Stimulated activated CD4-positive, alpha-beta T cell treated with anti-CD3 and anti-CD28 coated beads, Interleukin-4, amount 100 ng/mL, for 1 hour (primary cell): ENCODE results near the gene ANKS4B.
A peak's percentile ranks its signal among the peaks of the same experiment; 100 is the strongest.
"Not testable (repeated sequence)": the region's sequence is repeated elsewhere in the genome, so short reads cannot be mapped to it uniquely, and the experiment has no call there.

Experiments used
- DNase-seq: peaks from one replicate; pipeline ENCODE4 v3.0.0-alpha.2; 2020

ANKS4B gene

DNA sequence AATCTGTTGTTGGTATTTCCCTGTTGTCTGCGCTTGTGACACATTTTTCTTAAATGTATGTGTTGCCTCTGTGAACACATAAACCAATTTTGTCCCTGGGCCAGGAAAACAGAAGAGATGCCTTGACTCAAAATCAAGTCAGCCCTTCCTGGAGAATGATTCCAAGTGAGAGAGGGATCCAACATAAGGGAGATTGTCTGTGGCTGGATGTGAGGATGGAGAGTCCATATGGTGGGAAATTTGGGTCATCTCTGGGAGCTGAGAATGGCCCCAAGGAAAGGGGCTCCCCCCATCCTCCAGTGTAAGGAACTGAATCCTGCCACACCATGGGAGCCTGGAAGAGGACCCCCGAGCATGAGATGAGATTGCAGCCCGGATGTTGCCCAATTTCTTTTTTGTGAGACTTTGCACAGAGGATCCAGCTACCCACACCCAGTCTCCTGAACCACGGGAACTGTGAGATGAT is 31.1 kb downstream of the ANKS4B start:
- no peak for DNase-seq

DNA sequence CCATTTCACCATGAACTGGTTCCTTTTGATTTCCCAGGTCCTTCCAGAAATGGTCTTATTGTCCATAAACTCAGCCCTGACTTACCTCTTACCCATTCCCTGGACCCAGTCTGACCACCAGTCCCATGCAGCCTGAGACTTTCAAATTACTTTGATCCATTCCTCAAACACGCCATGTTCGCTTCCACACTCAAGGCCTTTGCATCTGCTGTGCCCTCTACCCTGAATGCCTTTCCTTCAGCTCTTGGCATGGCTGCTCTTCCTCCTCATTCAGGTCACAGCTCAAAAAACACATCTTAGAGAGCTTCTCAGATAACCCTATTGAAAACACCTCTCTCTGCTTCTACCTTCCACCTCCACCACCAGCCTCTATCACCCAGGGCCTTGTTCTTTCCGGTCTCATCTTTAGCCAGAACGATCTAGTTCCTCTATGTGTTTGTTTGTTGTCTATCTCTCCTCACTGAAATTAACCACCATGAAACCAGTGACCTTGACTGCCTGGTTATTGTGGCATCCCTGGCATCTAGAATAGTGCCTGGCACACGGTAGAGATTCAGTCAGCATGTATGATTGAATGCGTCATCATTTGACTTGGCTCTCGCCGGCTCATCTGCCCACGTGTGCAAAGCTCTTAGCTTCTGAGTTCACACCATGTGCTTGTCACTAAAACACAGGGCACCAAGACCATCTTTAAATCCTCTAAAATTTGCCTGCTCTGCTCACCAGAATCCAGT is 31.8 kb downstream of the ANKS4B start:
- DNase-seq: no peak

DNA sequence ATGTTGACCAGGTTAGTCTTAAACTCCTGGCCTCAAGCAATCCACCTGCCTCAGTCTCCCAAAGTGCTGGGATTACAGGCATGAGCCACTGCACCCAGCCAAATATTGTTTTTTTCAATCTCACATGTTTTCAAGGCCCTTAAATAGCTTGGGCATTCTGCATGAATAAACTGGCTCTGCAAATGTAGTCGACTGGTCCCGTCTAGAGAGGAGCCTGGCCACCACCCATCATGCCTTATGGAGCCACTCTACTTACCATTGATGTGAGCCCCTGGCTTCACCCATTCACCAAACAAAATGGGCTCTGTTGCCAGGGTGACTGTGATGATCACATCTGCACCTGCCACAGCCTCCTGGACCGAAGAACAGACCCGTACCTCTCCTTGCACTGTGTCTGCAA is 33.8 kb downstream of the ANKS4B start:
- DNase-seq: no peak

DNA sequence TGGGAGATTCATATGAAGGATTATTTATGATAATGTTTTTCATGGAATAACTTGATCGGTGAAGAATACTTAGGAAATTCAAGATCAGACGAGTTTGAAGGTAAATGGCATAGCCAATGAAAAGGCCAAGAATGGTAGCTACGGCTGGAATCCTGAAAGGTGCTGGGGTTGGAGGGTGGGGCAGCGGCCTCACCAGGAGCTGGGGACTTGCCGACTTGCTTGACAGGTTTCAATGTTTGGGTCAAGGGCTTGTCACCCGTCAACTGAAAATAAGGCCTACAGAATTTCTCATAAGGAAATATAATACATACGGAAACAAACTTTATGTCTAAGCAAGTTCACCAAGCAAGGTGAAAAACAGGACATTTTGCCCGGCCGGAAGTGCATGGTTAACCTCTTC is 34.7 kb downstream of the ANKS4B start:
- no peak for DNase-seq

DNA sequence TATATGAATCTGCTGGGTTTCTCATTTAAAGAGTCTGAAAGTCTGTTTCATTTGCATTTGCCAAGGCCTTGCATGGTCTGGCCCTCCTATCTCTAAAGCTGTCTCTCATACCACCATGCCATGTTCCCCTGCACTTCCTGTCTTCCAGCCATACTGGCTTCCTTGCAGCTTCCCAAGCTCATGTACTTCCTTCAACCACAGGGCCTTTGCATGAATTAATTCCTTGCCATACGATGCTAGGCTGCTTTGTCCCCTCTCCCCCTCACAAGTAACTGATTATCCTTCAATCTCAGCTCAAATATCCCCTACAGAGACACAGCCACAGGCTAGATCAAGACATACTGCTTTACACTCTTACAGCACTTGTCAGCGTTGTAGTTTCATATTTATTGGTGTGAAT is 38.8 kb downstream of the ANKS4B start:
- DNase-seq: no peak

DNA sequence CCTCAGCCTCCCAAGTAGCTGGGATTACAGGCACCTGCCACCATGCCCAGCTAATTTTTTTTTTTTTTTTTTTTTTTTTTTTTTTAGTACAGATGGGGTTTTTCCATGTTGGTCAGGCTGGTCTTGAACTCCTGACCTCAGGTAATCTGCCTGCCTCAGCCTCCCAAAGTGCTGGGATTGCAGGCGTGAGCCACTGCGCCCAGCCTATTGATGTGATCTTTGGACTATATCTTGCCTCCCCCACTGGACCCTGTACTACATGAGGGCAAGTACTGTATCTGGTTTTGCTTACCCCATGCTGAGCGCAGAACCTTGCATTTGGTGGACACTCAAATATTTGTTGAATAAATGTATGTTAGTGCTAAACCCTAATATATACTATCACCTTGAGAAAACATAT is 39.3 kb downstream of the ANKS4B start:
- not testable (repeated sequence) for DNase-seq

DNA sequence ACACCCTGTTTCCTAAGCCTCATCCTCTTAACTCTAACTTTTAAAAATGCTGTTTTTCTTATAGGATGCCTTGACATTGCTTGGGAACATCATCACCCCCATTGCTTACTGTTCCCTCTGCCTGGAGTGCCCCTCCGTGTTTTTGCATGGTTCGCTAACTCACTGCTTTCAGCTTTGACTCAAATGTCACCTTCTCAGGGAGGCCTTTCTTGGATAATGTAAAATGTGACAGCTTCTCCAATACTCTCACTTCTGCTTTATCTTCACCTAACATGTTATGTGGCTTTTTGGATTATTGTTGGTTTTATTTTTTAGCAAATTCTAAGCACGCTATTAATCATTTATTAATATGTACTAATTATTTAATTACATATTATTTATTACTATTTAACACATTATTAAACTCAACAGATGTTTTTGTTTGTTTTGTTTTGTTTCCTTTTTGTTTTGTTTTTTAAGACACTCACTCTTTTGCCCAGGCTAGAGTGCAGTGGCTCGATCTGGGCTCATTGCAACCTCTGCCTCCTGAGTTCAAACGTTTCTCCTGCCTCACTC is 40.8 kb downstream of the ANKS4B start:
- DNase-seq: no peak

DNA sequence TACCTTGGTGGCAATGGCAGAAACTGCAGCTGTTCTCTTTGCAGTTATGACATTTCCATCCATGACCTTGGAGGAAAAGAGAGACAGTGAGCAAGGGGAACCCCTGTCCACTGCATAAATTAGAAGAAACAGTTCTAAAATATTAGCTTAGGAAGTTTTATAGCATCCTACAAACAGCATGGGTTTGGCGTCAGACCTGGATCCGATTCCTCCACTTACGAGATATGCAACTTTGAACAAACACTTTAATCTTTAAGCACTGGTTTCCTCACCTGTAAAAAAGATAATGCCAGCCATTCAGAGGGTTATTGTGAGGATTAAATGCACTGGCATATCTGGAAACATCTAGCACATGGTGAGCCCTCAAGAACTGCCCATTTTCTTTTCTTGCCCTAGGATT is 42.0 kb downstream of the ANKS4B start:
- DNase-seq: no peak

DNA sequence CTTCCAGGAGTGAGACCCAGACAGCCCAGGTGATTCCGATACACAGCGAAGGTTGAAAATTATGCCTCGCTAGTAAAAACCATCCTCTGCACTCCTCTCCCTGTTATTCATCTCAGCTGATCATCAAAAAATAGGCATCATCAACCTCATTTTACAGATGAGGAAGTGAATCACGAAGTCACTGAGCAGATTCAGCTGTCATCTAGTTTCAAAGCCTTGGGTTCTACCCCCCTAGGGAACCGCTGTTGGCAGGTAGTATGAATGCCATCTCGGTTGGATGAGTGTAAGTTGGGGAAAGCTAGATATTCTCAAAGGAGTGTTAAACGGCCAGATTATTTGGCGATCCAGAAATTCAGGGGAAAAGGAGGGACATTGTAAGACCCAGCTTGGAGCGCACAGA is 42.6 kb downstream of the ANKS4B start:
- DNase-seq: no peak

DNA sequence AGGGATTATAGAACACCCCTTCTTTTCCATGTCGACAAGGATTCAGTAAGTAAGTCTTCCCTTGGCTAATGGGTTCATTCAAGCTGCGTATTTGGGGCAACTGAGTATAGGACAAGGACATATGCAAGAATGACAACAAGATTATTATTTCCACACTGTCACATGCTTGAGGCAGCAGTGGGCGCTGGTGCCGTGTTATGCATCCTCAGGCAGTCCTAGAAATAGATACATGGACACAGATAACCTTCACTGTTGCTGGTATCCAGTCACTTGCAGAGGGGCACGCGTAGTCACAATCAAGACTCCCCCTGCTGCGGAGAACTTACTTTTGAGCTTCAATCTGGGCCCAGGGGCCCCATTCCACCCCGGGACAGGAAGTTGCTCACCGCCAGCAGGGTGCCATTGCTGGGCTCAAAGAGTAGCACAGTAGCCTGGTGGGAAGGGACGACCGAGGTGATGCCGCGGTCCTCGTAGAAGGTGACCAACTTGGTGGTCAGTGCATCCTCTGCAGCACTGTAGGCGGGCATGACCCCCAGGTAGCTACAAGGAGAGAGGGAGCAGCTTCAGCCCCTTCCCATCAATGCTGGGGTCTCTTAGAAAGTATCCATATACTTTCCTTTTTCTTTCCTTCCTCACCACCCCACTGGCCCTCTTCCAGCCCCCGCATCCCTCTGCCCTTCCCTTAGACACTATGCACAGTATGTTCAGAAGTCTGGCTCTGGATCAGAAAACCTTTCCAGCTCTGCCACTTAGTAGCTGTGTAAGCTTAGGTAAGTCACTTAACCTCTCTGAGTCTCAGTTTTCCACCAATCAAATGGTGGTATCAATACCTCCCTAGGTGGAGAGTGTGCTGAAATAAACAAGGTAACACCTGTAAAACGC is 43.8 kb downstream of the ANKS4B start:
- no peak for DNase-seq

DNA sequence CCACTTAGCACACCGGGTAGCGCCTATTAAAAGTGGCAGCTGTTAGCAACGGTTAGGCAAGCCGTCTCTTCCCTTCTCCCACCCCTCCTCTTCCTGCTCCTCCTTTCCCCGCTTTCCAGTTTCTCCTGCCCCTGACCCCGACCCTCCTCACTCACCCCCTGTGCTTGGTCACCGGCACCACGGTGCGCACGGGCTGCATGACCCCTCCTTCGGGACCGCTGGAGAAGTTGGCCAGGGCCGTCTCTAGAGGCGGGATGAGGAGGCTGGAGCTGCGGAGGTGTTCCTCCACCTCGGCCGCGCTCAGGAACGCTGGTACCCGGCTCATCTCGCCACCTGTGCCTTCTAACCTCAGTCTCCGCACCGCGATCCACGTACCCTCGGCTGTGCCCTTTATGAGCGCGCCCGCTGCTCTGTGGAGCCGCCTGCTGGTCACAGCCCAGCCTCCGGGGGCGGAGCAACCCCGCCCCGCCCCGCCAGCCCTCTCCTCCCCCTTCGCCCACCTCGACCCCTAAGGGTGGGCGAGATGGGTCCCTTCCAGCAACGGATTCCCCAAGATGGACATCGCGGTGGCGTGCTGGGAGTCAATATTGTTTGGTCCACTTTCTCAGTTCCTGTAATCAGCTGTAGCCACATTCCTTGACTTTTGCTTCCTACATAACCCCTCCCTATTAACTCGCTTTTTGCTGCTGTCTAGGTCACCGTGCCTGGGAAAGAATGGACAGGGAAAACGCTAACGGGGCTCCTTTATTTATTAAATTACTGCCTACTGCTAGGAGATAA is 44.6 kb downstream of the ANKS4B start, which contains the start of gene CRYM:
Gene CRYM, minus strand, starts transcription at position 364 of the 780 bp plus-strand sequence. Its CDS starts 39 bp downstream, at position 325.
- DNase-seq: peak; percentile 58

DNA sequence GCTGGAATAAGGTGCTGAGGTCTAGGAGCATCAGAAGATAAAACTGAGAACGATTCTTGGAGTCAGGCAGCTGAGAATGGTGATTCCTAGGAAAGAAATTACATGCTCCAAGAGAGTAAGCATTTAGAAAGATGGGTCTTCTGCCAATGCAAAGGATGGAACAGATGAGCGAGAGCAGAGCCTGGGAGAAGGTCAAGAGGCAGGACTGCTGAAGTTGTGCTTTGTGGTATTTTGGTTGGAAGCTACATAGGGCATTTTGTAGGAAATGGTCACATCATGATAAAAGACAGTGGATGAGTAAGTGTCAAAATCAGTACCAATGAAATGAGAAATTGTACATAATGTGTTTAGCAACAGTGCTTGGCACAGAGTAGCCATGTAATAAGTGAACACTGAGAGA is 46.0 kb downstream of the ANKS4B start:
- DNase-seq: no peak

DNA sequence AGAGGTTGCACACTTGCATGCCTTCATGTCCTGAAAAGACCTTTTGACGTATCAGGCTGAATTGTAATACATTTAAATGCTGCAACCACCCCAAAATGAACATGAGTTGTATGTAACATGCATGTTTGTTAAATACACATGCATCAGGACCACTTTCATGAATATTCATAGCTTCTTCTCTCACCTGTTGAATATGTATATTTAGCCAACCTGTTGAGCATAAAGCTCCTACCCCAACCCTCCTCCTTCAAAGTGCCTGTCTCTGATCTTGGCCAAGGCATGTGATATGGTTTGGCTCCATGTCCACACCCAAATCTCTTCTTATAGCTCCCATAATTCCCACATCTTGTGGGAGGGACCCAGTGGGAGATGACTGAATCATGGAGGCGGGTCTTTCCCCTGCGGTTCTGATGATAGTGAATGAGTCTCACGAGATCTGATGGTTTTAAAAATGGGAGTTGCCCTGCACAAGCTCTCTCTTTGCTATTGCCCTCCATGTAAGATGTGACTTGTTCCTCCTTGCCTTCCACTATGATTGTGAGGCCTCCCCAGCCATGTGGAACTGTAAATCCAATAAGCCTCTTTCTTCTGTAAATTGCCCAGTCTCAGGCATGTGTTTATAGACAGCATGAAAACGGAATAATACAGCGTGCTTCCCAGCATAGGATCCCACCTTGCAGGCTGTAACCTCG is 48.3 kb downstream of the ANKS4B start:
- no peak for DNase-seq

DNA sequence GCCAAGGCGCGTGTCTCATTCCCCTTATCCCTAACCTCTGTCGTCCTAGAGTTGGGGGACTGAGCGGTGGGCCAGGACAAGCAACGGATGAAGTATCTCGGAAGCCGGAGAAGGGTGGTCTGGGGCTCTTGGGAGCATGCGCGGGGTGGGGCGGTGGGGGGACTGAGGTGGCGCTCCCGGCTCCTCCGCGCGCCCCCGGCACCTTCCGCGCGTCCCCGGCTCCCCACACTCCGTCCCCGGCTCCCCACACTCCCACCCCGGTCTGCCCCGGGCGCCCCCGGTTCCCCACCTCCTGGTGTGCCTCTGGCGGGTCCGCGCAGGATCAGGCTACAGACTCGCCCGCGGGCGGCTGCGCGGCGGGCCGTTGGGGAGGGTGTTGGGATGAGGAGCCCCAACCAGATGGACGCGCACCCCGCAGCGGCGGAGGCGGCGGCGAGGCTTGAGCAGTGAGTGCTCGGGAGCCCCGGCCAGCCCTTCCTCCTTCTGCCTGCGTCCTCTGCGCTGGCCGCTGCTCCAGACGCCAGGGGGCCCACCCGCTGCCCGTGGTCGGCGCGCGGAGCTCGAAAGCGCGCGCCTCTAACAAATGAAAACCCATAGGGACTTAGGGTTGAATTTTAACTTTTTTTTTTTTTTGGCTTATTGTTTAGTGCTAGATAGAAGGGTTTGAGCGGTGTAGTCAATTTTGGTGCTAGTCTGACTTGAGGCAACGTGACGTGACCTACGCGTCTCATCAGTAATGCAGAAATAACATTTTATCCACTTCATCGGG is 50.2 kb downstream of the ANKS4B start:
- DNase-seq: no peak

DNA sequence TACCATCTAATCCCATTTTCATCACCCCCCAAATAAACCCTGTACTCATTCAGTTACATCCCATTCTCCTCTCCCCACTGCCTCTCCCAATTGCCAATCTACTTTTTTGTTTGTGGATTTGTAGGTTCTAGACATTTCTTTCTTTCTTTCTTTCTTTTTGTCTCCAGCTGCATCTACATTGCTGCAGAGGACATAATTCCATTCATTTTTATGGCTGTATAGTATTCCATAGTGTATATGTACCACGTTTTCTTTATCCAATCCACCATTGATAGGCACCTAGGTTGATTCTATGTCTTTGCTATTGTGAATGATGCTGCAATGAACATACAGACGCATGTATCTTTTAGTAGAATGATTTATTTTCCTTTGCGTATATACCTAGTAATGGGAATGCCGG is 50.9 kb downstream of the ANKS4B start:
- DNase-seq: no peak

DNA sequence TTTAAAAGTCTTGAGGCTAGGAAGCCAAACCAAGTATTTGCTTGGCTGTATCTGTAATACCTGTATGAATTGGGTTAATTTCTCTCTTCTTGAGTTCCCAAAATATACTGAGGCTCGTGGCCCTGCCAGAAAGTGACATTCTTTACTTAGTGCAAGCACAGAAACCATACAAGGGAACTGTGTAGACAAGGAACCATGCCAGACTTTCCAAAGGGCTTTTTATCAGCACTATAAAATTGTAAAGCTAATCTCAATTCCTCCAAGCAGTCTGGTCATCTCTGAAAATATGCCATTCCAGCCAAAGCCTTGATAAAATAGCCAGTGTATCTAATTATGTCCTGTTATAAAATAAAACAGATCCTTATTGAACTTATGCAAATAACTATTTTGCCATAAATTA is 51.8 kb downstream of the ANKS4B start:
- no peak for DNase-seq

DNA sequence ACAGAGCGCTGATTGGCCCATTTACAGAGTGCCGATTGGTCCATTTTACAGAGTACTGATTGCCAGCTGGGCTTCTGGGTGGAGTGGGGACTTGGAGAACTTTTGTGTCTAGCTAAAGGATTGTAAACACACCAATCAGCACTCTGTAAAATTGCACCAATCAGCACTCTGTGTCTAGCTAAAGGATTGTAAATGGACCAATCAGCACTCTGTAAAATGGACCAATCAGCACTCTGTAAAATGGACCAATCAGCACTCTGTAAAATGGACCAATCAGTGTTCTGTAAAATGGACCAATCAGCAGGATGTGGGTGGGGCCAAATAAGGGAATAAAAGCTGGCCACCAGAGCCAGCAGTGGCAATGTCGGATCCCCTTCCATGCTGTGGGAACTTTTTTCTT is 56.3 kb downstream of the ANKS4B start:
- not testable (repeated sequence) for DNase-seq

DNA sequence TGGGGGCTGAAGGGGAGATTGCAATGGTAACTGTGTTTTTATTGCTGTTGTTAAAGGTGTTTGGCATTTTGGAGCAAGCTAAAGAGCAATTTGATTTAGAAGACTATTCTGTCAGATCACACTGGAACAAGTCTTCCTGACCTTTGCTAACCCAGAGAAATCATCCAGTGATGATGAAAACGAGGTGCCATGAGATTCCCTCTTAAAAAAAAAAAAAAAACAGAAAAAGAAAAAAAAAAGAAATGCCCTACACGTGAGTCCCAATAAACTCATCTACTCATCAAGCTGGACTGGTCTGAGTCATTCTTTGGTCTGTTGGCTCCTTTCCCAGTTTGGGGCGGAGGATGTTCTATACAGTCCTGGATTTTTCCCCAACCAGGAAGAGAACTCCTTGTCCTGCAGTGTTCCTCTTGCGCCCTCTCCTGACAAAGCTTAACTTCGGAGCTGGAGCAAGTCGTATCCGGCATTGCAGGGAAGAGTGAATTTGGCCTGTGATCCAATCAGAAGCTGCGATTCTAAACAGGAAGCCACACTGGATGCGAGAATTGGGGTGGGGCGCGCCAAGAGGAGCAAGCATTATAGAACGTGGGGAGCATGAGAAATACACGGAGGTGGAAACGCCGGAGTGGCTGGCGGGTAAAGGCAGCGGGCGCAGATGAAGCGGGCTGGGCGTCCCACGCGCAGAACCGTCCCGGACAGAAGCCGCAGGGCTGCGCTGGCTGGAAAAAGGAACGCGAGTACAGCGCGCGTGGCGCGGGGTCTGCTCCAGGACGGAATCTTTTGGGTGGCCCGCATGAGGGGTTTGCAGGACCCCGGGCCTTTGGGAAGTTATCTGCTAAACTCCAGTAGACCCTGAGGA is 67.0 kb downstream of the ANKS4B start:
- peak; percentile 51 for DNase-seq

DNA sequence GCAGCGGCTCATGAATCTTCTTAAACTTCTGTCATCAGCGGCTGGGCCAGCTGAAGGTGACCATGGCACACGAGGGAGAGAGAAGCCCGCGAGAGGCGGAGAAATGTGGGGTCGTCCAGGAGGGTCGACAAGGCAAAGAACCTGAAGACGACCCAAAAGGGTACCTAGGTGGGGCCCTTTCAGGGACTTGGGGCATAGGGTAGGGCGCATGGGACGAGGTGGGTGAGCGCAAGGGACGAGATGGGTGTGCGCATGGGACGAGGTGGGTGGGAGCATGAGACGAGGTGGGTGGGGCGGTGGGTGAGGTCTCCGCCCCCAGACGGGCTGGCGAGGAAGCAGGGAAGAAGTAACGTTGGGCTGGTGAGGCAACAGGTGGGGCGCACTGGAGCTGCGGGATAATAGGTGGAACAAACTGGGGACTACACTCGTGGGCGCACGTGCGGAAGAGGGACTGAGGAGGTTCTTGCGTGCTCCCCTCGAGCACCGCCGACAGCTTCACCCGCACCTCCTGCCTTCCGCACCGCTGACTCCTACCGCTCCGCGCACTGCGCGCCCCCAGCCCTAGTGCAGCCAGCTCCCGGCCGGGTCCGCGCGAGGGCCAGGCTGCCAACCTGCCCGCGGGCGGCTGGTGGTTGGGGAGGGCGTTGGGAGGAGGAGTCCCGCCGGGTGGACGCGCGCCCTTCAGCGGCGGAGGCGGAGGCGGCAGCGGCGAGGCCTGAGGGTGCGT is 67.8 kb downstream of the ANKS4B start:
- DNase-seq: peak; percentile 41

DNA sequence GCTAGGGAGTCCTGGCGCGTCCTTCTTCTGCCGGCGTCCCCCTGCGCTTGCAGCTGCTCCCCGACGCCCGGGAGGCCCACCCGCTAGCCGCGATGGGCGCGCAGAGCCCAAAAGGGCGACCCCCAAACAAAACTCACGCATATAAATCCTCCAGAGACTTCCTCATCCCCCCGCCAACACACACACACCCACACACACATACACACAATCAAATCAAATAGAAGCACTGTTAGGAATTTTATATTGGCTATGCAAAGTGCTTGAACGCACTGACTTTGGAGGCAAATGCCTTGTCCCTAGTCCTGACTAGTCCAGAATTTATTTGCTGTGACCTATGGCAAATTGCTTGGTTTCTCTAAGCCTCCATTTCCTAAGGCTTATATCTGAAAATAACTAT is 68.4 kb downstream of the ANKS4B start:
- no peak for DNase-seq
